Hematopoietic multipotent progenitor cell treated with erythropoietin and hydrocortisone succinate and interleukin-3 and kit ligand, for 15 days (in vitro differentiated cells): ENCODE measurements around the gene USP5.

Source experiments
- DNase-seq: peaks from one replicate; pipeline ENCODE4 v3.0.0-alpha.2; 2015; ENCODE audit warnings: low spot score

The USP5 gene

DNA sequence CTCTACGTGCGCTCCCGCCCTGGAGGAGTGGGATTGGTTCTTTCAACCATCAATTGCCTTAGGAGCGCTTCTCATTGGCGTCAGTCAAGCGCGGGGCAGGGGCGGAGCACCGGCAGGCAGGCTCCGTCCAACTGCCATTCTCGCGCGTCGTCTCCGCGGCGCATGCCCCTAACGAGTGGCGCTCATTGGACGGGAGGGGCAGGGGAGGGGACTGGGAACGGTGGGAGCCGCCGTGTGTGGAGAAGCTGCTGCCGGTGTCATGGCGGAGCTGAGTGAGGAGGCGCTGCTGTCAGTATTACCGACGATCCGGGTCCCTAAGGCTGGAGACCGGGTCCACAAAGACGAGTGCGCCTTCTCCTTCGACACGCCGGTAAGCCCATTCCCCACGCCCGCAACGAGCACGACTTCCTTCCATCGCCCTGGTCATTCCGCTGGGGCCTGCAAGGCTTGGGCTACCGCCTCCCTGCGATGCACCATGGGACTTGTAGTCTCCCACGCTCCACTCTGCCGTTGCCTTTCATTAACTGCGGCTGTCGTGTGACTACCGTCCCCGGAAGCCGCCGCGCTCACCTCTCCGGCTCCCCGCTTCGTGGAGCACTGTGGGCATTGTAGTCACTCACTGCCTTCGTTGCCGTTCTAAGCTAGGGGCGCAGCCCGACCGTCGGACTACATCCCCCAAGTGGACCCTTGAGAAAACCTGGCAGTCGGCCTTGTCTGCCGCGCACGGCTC, at the start of gene USP5:
USP5 (plus strand) TSS at position 230 of the 730 bp plus-strand sequence; CDS start at position 260, 30 bp downstream.
- peak; percentile 100 for DNase-seq

GRCh38 chr12:6807170-6807569, 44.8 kb upstream of the USP5 start:
- DNase-seq = no peak

DNA sequence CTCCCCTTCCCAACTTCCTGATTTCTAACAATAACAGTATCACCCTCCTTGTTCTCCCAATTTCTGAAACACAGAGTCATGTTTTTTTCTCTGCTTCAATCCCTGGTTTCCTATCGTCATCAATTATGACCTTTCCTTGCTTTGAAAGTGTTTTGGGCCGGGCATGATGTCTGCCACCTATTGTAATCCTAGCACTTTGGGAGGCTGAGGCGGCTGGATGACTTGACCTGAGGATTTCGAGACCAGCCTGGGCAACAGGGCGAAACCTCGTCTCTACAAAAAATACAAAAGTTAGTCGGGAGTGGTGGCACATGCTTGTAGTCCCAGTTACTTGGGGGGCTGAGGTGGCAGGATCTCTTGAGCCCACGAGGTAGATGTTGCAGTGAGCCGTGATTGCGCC, 42.9 kb upstream of the USP5 start:
- DNase-seq = no peak

DNA sequence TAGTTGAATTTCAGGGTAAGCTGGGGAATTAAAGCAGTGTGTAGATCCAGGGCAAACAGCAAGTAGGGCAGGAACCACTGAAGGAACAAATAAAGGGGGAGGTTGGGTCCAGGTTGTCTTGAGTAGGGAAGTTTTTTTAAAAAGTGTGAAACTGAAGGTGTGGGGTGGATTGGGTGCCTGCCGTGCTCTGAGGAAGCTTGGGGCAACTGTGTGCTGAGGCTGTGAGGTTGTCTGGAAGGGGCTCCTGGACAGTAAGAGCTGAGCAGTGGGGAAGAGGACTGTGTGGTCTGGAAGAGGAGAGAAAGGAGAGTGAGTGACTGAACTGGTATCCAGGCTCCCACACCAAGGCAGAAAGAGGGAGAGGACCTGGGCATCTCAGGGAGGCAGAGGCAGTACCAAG, 41.2 kb upstream of the USP5 start:
- no peak for DNase-seq

DNA sequence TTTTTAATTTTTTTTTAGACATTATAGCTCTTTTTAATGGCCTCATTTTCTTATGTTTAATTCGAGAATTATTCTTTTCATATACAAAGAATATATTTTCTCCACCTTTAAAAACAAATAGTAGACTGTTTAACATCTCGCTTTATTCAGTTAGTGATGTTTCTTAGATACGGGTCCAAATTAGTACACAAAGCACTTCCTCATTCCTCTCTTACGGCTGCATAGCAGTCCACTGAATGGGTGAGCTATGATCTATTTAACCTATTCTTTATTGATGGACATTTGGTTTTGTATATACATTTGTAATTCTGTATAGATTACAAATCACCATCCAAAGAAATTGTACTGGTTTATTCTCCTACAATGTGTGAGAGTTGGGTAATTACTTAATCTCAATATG, 38.6 kb upstream of the USP5 start:
- no peak for DNase-seq

- DNase-seq = no peak
Observed at GRCh38 chr12:6816598-6816997, 35.4 kb upstream of the USP5 start.

- DNase-seq = no peak
Observed at GRCh38 chr12:6817098-6817497, 34.9 kb upstream of the USP5 start.

DNA sequence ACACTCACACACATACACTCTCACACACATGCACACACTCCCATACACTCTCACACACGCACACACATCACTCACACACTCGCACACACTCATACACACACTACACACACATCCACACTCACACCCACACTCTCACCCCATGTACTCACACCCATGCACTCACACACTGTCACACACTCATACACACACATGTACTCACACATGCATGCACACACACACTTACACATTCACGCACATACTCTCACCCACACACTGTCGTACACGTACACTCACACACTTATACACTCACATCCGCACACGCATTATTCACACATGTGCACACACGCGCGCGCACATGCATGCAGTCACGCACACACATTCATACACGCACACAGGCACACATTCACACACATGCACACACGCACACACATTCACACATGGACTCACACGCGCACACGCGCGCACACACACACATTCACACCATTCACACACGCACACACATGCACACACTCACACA, 34.2 kb upstream of the USP5 start:
- DNase-seq = no peak

DNA sequence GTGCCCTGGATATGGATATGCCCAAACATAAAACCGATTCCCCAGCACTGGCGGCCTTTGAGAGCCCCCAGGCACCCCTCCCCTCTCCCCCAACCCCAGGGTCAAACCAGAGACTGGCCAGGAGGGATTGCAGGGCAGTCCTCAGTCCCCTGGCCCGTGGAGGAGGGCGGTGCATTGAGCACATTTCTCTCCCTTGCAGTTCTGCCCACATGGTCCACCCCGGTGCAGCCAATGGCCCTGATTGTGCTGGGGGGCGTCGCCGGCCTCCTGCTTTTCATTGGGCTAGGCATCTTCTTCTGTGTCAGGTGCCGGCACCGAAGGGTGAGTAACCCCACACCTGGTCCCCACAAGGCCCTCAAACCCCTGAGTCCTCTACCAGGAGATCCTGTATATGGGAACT, 33.7 kb upstream of the USP5 start:
- DNase-seq = no peak

GRCh38 chr12:6818645-6819044, 33.3 kb upstream of the USP5 start:
- DNase-seq = no peak

DNA sequence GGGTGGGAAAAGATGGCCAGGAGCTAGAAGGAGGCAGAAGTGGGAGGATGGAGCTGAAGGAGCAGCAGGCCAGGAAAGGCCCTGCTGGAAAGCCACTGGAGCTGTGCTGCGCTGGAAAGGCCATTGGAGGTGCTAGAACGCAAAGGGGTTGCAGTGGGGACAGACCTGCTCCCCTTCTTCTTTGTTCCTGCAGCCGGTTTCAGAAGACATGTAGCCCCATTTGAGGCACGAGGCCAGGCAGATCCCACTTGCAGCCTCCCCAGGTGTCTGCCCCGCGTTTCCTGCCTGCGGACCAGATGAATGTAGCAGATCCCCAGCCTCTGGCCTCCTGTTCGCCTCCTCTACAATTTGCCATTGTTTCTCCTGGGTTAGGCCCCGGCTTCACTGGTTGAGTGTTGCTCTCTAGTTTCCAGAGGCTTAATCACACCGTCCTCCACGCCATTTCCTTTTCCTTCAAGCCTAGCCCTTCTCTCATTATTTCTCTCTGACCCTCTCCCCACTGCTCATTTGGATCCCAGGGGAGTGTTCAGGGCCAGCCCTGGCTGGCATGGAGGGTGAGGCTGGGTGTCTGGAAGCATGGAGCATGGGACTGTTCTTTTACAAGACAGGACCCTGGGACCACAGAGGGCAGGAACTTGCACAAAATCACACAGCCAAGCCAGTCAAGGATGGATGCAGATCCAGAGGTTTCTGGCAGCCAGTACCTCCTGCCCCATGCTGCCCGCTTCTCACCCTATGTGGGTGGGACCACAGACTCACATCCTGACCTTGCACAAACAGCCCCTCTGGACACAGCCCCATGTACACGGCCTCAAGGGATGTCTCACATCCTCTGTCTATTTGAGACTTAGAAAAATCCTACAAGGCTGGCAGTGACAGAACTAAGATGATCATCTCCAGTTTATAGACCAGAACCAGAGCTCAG, 32.6 kb upstream of the USP5 start:
- DNase-seq = no peak

DNA sequence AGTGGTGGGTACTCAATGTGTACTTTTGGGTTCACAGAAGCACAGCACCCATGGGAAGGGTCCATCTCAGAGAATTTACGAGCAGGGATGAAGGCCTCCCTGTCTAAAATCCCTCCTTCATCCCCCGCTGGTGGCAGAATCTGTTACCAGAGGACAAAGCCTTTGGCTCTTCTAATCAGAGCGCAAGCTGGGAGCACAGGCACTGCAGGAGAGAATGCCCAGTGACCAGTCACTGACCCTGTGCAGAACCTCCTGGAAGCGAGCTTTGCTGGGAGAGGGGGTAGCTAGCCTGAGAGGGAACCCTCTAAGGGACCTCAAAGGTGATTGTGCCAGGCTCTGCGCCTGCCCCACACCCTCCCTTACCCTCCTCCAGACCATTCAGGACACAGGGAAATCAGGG, 31.8 kb upstream of the USP5 start:
- no peak for DNase-seq

DNA sequence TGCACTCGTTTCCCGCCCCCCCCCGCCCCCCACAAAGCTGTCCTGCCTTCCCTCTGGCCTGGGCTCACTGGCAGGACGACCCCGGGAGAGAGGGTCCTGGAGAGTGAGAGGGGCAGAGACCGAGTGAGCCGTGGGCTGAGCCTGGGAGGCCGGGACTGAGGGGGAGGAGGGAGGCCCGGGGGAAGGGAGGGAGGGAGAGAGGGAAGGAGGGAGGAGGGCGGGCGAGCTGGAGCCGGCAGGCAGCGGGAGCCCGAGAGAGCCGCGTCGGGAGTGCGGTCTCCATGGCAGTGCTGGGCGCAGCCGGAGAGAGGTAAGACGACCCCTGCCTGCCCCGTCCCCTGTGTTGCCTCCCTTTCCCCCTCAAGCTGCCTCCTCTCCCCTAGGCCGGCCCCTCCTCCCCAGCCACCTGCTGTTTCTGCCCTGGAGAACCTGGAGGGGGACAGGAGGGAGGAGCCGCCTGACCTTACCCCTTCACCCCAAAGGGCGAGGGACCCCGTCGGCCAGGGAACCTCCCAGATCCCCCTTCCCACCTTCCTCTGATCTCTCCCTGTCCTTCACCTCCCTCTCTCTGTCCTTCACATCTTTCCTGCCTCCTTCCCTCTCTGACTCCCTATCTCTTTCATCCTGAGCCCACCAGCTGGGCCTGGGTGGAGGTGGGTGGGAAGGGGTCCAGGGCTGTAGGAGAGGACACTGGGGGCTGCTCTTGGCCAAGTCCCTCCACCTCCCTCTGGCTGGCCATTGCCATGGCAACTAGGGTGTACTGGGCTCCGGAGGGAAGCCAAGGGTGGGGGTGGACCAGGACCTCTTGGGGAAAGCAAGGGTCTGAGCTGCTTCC, 30.1 kb upstream of the USP5 start, which contains the start of gene GPR162:
GPR162 (plus strand) TSS at position 231 of the 835 bp plus-strand sequence. CDS start 2,078 bp downstream, outside the sequence.
- DNase-seq = no peak

GRCh38 chr12:6822426-6823135, 29.4 kb upstream of the USP5 start:
- DNase-seq = no peak

GRCh38 chr12:6823182-6824084, 28.5 kb upstream of the USP5 start:
- no peak for DNase-seq

GRCh38 chr12:6824085-6824775, 27.7 kb upstream of the USP5 start:
- DNase-seq = no peak

- no peak for DNase-seq
Observed at GRCh38 chr12:6824901-6825381, 27.0 kb upstream of the USP5 start.

- peak; percentile 76 for DNase-seq
Observed at GRCh38 chr12:6825398-6826124, 26.4 kb upstream of the USP5 start.
